OCI-LY1 (cell line): ENCODE measurements around the gene PTP4A1.
"Not testable (repeated sequence)": the region's sequence is repeated elsewhere in the genome, so short reads cannot be mapped to it uniquely, and the experiment has no call there.

ENCODE experiments used
- H2AFZ ChIP-seq: fragments of 200-600 bp; sonication (generic), shearing (Covaris generic); 2 replicates; pipeline ENCODE4 v1.6.0; 2014; ENCODE audit warnings: antibody characterized with exemption, mild to moderate bottlenecking, low read length
- H3F3A ChIP-seq: fragments of 200-600 bp; sonication (generic), shearing (Covaris generic); 2 replicates; pipeline ENCODE4 v1.6.0; 2014; ENCODE audit warnings: mild to moderate bottlenecking, antibody characterized with exemption, low read length, moderate library complexity; ENCODE audit not compliant: insufficient read depth
- H3K27ac ChIP-seq: fragments of 200-600 bp; sonication (generic); 2 replicates; pipeline ENCODE4 v1.5.1; 2014; ENCODE audit warnings: low read length, mixed run types, mild to moderate bottlenecking, low read depth; ENCODE audit not compliant: poor library complexity, severe bottlenecking
- H3K27me3 ChIP-seq: fragments of 200-600 bp; sonication (generic); 2 replicates; pipeline ENCODE4 v1.6.0; 2014; ENCODE audit warnings: antibody characterized with exemption, mild to moderate bottlenecking, low read length, moderate library complexity; ENCODE audit not compliant: insufficient read depth
- H3K36me3 ChIP-seq: fragments of 200-600 bp; sonication (generic); 2 replicates; pipeline ENCODE4 v1.6.1; 2014; ENCODE audit warnings: mild to moderate bottlenecking, antibody characterized with exemption, low read length, moderate library complexity, mixed read lengths; ENCODE audit not compliant: insufficient read depth
- H3K4me1 ChIP-seq: fragments of 200-600 bp; sonication (generic); 2 replicates; pipeline ENCODE4 v1.5.1; 2014; ENCODE audit warnings: mild to moderate bottlenecking, low read length, moderate library complexity; ENCODE audit not compliant: insufficient read depth, severe bottlenecking
- H3K4me2 ChIP-seq: fragments of 200-600 bp; sonication (generic), shearing (Covaris generic); 2 replicates; pipeline ENCODE4 v1.6.1; 2014; ENCODE audit warnings: low read length
- H3K4me3 ChIP-seq: fragments of 200-600 bp; sonication (generic); 2 replicates; pipeline ENCODE4 v1.5.1; 2014; ENCODE audit warnings: low read length, low read depth, mild to moderate bottlenecking, mixed read lengths; ENCODE audit not compliant: poor library complexity, severe bottlenecking
- H3K79me2 ChIP-seq: fragments of 200-600 bp; shearing (Covaris generic); 2 replicates; pipeline ENCODE4 v1.6.1; 2016; ENCODE audit warnings: mixed run types, low read length, mixed read lengths; ENCODE audit not compliant: insufficient read depth
- H3K9ac ChIP-seq: fragments of 200-600 bp; sonication (generic), shearing (Covaris generic); 2 replicates; pipeline ENCODE4 v1.6.1; 2014; ENCODE audit warnings: mild to moderate bottlenecking, low read length, mixed read lengths
- H3K9me2 ChIP-seq: fragments of 200-600 bp; sonication (generic), shearing (Covaris generic); 2 replicates; pipeline ENCODE4 v1.6.1; 2014; ENCODE audit warnings: low read depth, mild to moderate bottlenecking, low read length, mixed read lengths
- H3K9me3 ChIP-seq: fragments of 200-600 bp; shearing (Covaris generic); 2 replicates; pipeline ENCODE4 v1.6.1; 2014; ENCODE audit warnings: low read length, mixed read lengths
- H4K20me1 ChIP-seq: fragments of 200-600 bp; sonication (generic), shearing (Covaris generic); 2 replicates; pipeline ENCODE4 v1.6.0; 2016; ENCODE audit warnings: mild to moderate bottlenecking, low read length; ENCODE audit not compliant: insufficient read depth
- EZH2 ChIP-seq: fragments of 200-600 bp; sonication (generic), shearing (Covaris generic); IDR thresholded peaks from 2 replicates; pipeline ENCODE4 v1.8.0; 2017; ENCODE audit warnings: borderline replicate concordance, mixed run types, mild to moderate bottlenecking, antibody characterized with exemption, low read length, moderate library complexity, mixed read lengths
- TF ChIP-seq, protein P1 (sequence below): fragments of 200-600 bp; sonication (generic), shearing (Covaris generic); IDR thresholded peaks from 2 replicates; pipeline ENCODE4 v1.5.1; 2017; ENCODE audit warnings: mild to moderate bottlenecking, antibody characterized with exemption, low read length, moderate library complexity, mixed read lengths

PTP4A1 gene

DNA sequence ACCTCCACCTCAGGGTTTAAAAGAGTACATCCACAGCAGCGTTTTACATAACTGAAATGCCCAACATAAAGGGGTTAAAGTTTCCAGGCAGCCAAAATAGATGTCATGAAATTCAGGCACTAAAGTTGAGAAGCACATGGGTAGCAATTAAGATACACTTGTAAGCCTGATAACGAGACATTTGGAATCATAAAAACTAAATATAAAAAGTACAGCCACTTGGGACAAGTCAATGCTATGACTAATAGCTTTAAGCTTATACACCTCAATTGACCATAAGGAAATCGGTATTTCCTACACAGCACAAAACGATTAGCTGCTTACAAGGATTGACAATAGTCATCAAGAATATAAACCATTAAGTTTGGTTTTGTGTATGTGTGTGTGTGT is 11.8 kb downstream of the PTP4A1 start:
- no peaks in the 10 kb centered on the region for H4K20me1 ChIP-seq
- no peaks in the 10 kb centered on the region for H3K79me2 ChIP-seq
- H2AFZ ChIP-seq, result no peak overlapping the region
- no peak for TF ChIP-seq EZH2
- TF ChIP-seq, protein P1, sequence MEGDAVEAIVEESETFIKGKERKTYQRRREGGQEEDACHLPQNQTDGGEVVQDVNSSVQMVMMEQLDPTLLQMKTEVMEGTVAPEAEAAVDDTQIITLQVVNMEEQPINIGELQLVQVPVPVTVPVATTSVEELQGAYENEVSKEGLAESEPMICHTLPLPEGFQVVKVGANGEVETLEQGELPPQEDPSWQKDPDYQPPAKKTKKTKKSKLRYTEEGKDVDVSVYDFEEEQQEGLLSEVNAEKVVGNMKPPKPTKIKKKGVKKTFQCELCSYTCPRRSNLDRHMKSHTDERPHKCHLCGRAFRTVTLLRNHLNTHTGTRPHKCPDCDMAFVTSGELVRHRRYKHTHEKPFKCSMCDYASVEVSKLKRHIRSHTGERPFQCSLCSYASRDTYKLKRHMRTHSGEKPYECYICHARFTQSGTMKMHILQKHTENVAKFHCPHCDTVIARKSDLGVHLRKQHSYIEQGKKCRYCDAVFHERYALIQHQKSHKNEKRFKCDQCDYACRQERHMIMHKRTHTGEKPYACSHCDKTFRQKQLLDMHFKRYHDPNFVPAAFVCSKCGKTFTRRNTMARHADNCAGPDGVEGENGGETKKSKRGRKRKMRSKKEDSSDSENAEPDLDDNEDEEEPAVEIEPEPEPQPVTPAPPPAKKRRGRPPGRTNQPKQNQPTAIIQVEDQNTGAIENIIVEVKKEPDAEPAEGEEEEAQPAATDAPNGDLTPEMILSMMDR, result no peak
- H3K9ac ChIP-seq, result no peak overlapping the region
- H3K4me1 ChIP-seq, result no peaks in the 10 kb centered on the region
- H3K4me2 ChIP-seq, result no peak overlapping the region
- H3K9me2 ChIP-seq, result no peaks in the 10 kb centered on the region
- H3K27ac ChIP-seq, result no peak overlapping the region
- no peaks in the 10 kb centered on the region for H3K9me3 ChIP-seq
- no peaks in the 10 kb centered on the region for H3F3A ChIP-seq
- peaks cover 38% of the 10 kb centered on the region for H3K36me3 ChIP-seq
- no peak overlapping the region for H3K4me3 ChIP-seq
- no peaks in the 10 kb centered on the region for H3K27me3 ChIP-seq

GRCh38 chr6:63584566-63584965 is 12.3 kb downstream of the PTP4A1 start:
- no peak overlapping the region for H3K9ac ChIP-seq
- TF ChIP-seq, protein P1, result no peak
- no peak for TF ChIP-seq EZH2
- no peaks in the 10 kb centered on the region for H3K79me2 ChIP-seq
- H3K27ac ChIP-seq, result no peak overlapping the region
- H3K9me3 ChIP-seq, result no peaks in the 10 kb centered on the region
- H4K20me1 ChIP-seq, result no peaks in the 10 kb centered on the region
- no peaks in the 10 kb centered on the region for H3K9me2 ChIP-seq
- peaks cover 33% of the 10 kb centered on the region for H3K36me3 ChIP-seq
- no peak overlapping the region for H3K4me2 ChIP-seq
- no peaks in the 10 kb centered on the region for H3K4me1 ChIP-seq
- H3F3A ChIP-seq, result no peaks in the 10 kb centered on the region
- H2AFZ ChIP-seq, result no peak overlapping the region
- H3K4me3 ChIP-seq, result no peak overlapping the region
- H3K27me3 ChIP-seq, result no peaks in the 10 kb centered on the region

- not testable (repeated sequence) for H3K9ac ChIP-seq, H3K4me2 ChIP-seq, H3K27ac ChIP-seq, H3F3A ChIP-seq, H3K4me1 ChIP-seq, H4K20me1 ChIP-seq, H3K9me2 ChIP-seq, H2AFZ ChIP-seq, H3K9me3 ChIP-seq, H3K79me2 ChIP-seq, H3K27me3 ChIP-seq, H3K4me3 ChIP-seq
- peaks cover 23% of the 10 kb centered on the region for H3K36me3 ChIP-seq
Observed at GRCh38 chr6:63585652-63586051, 13.4 kb downstream of the PTP4A1 start.

DNA sequence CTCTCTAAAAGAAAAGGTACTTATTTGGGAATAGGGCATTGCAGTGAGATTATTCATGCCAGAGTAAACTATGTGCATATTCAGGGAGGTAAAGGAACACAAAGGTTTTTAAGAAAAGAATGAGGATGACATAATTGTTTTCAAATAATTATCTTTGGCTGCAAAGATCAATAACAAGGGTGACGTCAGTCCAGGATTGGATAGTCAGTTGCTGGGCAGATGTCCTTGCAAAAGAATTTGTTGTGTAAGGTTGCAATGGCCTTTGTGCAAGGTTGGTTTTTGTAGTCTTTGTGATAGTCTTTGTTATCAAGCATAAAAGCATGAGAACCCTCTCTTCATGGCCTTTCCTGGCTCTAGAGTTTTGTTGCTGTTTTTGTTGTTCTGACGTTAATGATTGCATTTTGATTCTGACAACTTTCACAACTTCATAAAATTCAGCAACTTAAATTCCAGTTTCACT is 17.7 kb downstream of the PTP4A1 start:
- Histone ChIP-seq H3K4me2 (no peak overlapping the region), H4K20me1 (no peaks in the 10 kb centered on the region), H2AFZ (no peak overlapping the region), H3K9me2 (no peaks in the 10 kb centered on the region), H3K9me3 (no peaks in the 10 kb centered on the region), H3K9ac (no peak overlapping the region), H3K79me2 (no peaks in the 10 kb centered on the region), H3K27me3 (no peaks in the 10 kb centered on the region), H3K4me1 (no peaks in the 10 kb centered on the region), H3K27ac (no peak overlapping the region), H3F3A (no peaks in the 10 kb centered on the region), H3K36me3 (no peaks in the 10 kb centered on the region), H3K4me3 (no peak overlapping the region)
- no peak for TF ChIP-seq EZH2
- TF ChIP-seq, protein P1, result no peak
